ENCODE data around the gene LRIT3.

LRIT3 gene

GRCh38 chr4:109915385-109916026 is 67.6 kb downstream of the LRIT3 start:
- FAIRE-seq = no peak
- TF ChIP-seq CTCF (IDR thresholded peaks at IDR 0.05; ENCODE audit: insufficient read depth, missing control alignments) = no peak

GRCh38 chr4:109916027-109916409 is 68.1 kb downstream of the LRIT3 start:
- no peak for FAIRE-seq
- DNase-seq (ENCODE audit: insufficient read length, low spot score) = no peak
- no peak for TF ChIP-seq CTCF (IDR thresholded peaks at IDR 0.05; ENCODE audit: insufficient read depth, missing control alignments)

More at GRCh38 chr4:109915385-109916026, 67.6 kb downstream of the LRIT3 start:
- no peak for DNase-seq (ENCODE audit: insufficient read length, low spot score)

- FAIRE-seq (no peak), DNase-seq (ENCODE audit: insufficient read length, low spot score) (no peak)
- TF ChIP-seq CTCF (IDR thresholded peaks at IDR 0.05; ENCODE audit: insufficient read depth, missing control alignments) = no peak
Observed at GRCh38 chr4:109921384-109921808, 73.5 kb downstream of the LRIT3 start.

All from D721Med (cell line).